Subcutaneous abdominal adipose tissue (tissue), 5 donors: ENCODE data around the gene NKD1.

Experiments
- H3K27ac ChIP-seq: one replicate; pipeline ENCODE4 v1.7.0; 2013; ENCODE audit warnings: low read depth, mild to moderate bottlenecking, inconsistent platforms, low read length, moderate library complexity
- H3K27me3 ChIP-seq, 5 donors: one replicate each; pipeline ENCODE4 v1.7.0; 2013; ENCODE audit warnings: low read length in 5 of 5, inconsistent platforms in 1 of 5; ENCODE audit not compliant: control insufficient read depth in 5 of 5, insufficient read depth in 4 of 5
- H3K36me3 ChIP-seq, 5 donors: one replicate each; pipeline ENCODE4 v1.7.0; 2013; ENCODE audit warnings: low read length in 5 of 5; ENCODE audit not compliant: control insufficient read depth in 5 of 5, insufficient read depth in 5 of 5
- H3K4me1 ChIP-seq, 5 donors: one replicate each; pipeline ENCODE4 v1.7.0; 2013; ENCODE audit warnings: low read length in 5 of 5, mild to moderate bottlenecking in 3 of 5, moderate library complexity in 1 of 5; ENCODE audit not compliant: control insufficient read depth in 5 of 5, insufficient read depth in 5 of 5
- H3K4me3 ChIP-seq, 5 donors: one replicate each; pipeline ENCODE4 v1.7.0; 2013; ENCODE audit warnings: low read length in 5 of 5, low read depth in 1 of 5
- H3K9ac ChIP-seq, 5 donors: one replicate each; pipeline ENCODE4 v1.7.0; 2013; ENCODE audit warnings: low read length in 5 of 5, mild to moderate bottlenecking in 4 of 5, moderate library complexity in 3 of 5
- H3K9me3 ChIP-seq, 5 donors: one replicate each; pipeline ENCODE4 v1.7.0; 2013; ENCODE audit warnings: low read length in 5 of 5; ENCODE audit not compliant: control insufficient read depth in 5 of 5
- donor health status: healthy.
- donor health status: healthy.
- donor health status: healthy.
- donor health status: healthy.
- donor health status: healthy.

NKD1 gene

DNA sequence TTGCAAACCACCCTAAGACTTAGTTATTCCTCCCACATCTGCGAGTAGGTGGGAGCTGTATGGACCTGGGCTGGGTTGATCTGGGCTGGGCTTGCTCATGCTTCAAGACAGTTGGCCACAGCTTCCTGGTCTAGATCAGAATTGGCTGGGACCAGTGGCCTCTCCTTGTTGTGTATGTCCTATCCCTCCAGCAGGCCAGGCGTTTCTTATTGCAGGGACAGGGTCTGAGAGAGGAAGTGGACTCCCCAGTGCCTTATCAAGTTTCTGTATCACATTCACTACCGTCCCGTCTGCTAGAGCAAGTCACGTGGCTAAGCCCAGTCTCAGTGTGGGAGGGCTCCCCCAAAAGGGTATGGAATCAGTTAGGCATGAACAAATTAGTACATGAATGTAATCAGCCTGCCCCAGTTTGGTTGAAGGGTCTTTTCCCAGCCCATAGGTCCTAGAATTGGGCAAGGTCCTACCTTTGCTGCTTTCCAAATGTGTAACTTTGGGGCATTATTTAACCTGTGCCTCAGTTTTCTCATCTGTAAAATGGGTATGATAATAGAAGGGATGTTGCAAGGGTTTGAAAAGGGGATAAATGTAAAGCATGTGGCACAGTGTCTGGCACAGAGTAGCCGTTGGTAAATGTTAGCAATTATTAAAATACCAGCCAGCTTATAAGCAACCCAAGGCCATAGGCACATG, 36.0 kb downstream of the NKD1 start:
- no peaks in the 10 kb centered on the region for H3K27me3 ChIP-seq
- H3K27ac ChIP-seq, result no peak overlapping the region
- H3K4me3 ChIP-seq, result no peak overlapping the region
- no peaks in the 10 kb centered on the region for H3K9me3 ChIP-seq
- H3K36me3 ChIP-seq, result no peaks in the 10 kb centered on the region
- H3K9ac ChIP-seq, result no peak overlapping the region
- H3K4me1 ChIP-seq, result peaks cover 6 to 46% (median 40%) of the 10 kb centered on the region in 5 donors

GRCh38 chr16:50585331-50585776, 37.2 kb downstream of the NKD1 start:
- Histone ChIP-seq H3K4me3 (no peak overlapping the region), H3K4me1 (peaks cover 6 to 40% (median 34%) of the 10 kb centered on the region in 5 donors), H3K36me3 (no peaks in the 10 kb centered on the region), H3K9me3 (no peaks in the 10 kb centered on the region), H3K27me3 (no peaks in the 10 kb centered on the region), H3K27ac (peak overlapping the region; percentile 50), H3K9ac (peak overlapping the region in 1 of 5 donors; percentile 27)

GRCh38 chr16:50587543-50587942, 39.3 kb downstream of the NKD1 start:
- Histone ChIP-seq H3K4me1 (peaks cover 2 to 30% (median 23%) of the 10 kb centered on the region in 5 donors), H3K9ac (no peak overlapping the region), H3K9me3 (no peaks in the 10 kb centered on the region), H3K36me3 (no peaks in the 10 kb centered on the region), H3K4me3 (no peak overlapping the region), H3K27me3 (no peaks in the 10 kb centered on the region), H3K27ac (no peak overlapping the region)

- no peaks in the 10 kb centered on the region for H3K36me3 ChIP-seq
- H3K9me3 ChIP-seq, result no peaks in the 10 kb centered on the region
- H3K4me3 ChIP-seq, result no peak overlapping the region
- H3K27me3 ChIP-seq, result peaks cover 0 to 2% (median 0%) of the 10 kb centered on the region in 5 donors
- peaks cover 2 to 32% (median 28%) of the 10 kb centered on the region in 5 donors for H3K4me1 ChIP-seq
- no peak overlapping the region for H3K27ac ChIP-seq
- no peak overlapping the region for H3K9ac ChIP-seq
These were observed 40.1 kb downstream of the NKD1 start for GRCh38 chr16:50588276-50588675.

DNA sequence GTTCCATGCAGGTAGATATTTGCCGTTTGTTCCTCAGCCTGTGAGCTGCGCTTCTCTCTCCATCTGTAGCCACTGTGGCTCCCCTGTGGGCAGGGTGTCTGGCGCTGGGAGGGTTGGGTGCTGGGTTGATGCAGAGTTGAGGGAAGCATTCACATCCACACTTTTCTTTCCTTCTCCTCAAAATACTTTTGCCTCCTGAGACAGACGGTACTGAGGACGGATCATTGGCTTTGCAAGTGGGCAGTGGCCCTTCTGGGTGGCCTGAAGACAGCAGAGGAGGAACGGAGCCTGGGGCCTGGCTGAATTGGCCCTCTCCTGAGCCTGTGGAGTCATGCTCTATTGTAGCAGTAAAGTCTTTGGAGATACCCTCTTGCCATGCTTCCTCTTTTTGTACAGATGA, 43.0 kb downstream of the NKD1 start:
- no peak overlapping the region for H3K27ac ChIP-seq
- no peak overlapping the region for H3K9ac ChIP-seq
- H3K36me3 ChIP-seq, result no peaks in the 10 kb centered on the region

DNA sequence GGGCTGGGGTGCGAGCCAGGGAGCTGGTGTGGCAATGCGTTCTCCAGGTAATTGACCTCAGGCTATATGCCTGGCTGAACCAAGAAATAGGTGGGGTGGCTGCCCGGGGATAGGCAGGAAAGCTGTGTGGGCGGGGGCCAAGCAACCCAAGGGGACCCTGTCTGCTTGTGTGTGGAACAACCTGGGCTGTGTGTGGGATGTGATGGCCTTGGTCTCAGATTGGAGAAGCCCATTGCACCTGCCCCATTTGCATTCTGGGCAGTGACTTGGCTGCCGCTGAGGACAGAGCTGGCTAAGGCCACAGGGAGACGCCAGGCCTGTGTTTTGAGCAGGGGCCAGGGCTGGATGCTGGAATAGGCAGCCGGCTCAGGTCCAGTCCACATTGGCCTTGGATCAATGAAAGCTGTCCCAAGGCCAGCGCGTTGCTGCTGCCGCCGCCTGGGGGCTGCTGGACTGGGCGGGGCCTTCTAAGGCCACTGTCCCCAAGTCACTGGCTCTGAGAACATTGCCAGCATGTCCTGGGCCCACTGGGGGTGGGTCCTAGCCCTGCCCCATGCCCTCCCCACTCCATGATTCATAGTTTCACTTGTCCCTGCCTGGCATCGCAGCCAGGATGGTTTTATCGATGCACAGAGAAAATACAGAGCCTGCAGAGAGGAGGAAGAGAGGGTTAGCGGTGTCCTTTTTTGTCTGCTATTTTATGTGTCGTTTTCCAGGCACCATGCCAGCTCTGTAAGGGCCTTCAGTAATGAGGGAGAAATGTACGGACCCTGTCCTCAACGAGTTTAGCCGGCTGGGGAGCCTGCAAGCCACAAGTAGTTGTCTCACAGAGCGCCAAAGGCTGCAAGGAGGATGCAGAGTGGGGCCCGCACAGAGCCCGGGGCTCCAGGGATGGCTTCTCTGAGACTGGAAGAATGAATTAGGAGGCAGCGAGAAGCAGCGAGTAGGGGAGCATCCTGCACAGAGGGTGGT, 43.9 kb downstream of the NKD1 start:
- no peak overlapping the region for H3K9ac ChIP-seq
- no peak overlapping the region for H3K27ac ChIP-seq
- no peaks in the 10 kb centered on the region for H3K9me3 ChIP-seq

More for the DNA sequence above, 43.0 kb downstream of the NKD1 start:
- Histone ChIP-seq H3K4me3 (no peak overlapping the region), H3K27me3 (peaks cover 0 to 3% (median 0%) of the 10 kb centered on the region in 5 donors), H3K9me3 (no peaks in the 10 kb centered on the region), H3K4me1 (peaks cover 0 to 15% (median 11%) of the 10 kb centered on the region in 5 donors)

GRCh38 chr16:50592996-50593395, 44.8 kb downstream of the NKD1 start:
- H3K4me3 ChIP-seq, result no peak overlapping the region
- no peak overlapping the region for H3K27ac ChIP-seq
- peaks cover 0 to 3% (median 0%) of the 10 kb centered on the region in 5 donors for H3K27me3 ChIP-seq
- no peaks in the 10 kb centered on the region for H3K9me3 ChIP-seq
- H3K4me1 ChIP-seq, result peaks cover 0 to 14% (median 11%) of the 10 kb centered on the region in 5 donors
- no peak overlapping the region for H3K9ac ChIP-seq
- no peaks in the 10 kb centered on the region for H3K36me3 ChIP-seq

More for the DNA sequence above, 43.9 kb downstream of the NKD1 start:
- H3K4me3 ChIP-seq, result no peak overlapping the region
- H3K27me3 ChIP-seq, result peaks cover 0 to 3% (median 0%) of the 10 kb centered on the region in 5 donors
- no peaks in the 10 kb centered on the region for H3K36me3 ChIP-seq
- peaks cover 0 to 14% (median 11%) of the 10 kb centered on the region in 5 donors for H3K4me1 ChIP-seq

DNA sequence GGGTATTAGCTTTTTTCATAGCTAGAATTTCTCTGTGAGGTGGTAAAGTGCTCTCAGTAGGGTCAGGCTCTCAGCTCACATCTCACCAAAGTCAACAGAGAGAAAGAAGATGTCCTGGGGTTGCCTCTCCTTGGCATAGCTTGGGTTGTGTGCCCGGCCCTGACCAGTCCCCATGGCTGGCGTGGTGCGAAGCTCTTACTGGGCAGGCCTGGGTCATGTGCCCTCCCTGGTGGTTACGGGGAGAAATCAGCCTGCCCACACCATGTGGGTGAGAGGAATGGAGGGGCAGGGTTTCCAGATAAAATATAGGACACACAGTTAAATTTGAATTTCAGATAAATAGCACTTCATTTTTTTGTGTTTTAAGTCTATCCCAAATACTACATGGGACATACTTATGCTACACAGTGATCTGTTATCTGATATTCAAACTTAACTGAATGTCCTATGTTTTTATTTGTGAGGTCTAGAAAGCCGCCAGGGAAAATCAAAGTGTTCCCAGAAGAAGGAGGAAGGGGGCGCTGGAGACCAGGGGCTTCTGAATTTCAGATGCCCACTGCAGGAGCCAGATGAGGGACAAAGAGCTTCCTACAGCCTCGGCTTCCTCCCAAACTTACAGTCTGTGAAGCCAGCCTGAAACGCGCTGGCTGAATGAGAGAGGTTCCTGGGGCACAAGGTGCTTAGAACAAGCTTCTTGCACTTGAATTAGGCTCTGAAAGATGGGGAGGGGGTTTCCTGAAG, 45.4 kb downstream of the NKD1 start:
- Histone ChIP-seq H3K9me3 (no peaks in the 10 kb centered on the region), H3K4me1 (peaks cover 0 to 14% (median 11%) of the 10 kb centered on the region in 5 donors), H3K27ac (no peak overlapping the region), H3K9ac (no peak overlapping the region), H3K36me3 (no peaks in the 10 kb centered on the region), H3K27me3 (peaks cover 0 to 3% (median 0%) of the 10 kb centered on the region in 5 donors), H3K4me3 (no peak overlapping the region)

DNA sequence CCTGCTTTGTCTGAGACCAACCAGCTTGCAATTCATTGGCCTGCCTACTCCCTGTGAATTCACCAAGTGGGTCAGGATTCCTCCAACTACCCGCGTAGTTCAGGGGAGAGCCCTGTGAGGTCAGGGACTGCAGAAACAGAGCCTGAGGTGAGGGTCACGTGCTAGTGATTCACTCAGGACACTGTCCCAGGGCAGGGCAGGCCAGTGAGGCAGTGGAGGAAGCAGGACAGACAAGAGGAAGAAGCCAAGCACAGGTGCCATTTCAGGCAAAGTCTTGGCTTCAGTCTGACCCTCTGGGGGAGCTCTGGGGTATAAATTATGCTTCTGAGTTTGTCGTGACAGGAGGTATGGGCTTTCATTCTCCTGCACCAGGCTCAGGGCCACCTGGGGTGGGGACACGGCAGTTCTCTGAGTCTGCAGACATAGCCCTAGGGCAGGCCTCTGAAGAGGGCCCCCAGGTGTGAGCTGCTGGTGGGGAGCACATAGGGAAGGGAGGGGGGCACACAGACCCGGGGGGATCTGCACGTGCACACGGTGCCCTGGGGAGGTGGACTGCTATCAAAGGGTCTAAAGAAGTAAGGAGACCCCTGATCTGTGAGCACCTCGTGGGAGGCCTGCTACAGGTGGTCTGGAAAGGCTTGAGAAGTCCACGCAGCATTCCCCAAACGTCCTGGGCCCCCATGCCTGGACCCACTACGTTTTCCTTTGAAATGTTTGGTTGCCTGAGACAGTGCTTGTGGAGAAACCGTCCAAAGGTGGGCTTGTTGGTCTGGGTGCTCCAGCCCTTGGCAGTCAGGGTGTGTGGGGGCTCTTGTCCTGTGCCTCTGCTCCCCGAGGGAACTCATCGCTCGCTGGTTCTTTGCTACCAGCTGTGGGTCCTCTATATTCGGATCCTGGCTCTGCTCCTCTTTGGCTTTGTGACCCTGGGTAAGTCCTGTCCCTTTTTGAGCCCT, 46.4 kb downstream of the NKD1 start:
- no peaks in the 10 kb centered on the region for H3K9me3 ChIP-seq
- H3K36me3 ChIP-seq, result no peaks in the 10 kb centered on the region
- H3K27me3 ChIP-seq, result peaks cover 0 to 3% (median 0%) of the 10 kb centered on the region in 5 donors
- peaks cover 0 to 14% (median 11%) of the 10 kb centered on the region in 5 donors for H3K4me1 ChIP-seq
- no peak overlapping the region for H3K27ac ChIP-seq
- H3K9ac ChIP-seq, result no peak overlapping the region
- H3K4me3 ChIP-seq, result no peak overlapping the region
